Neural cell (in vitro differentiated cells): ENCODE data around the gene NOP10. TPM values are rescaled to one million over a fixed set of nuclear protein-coding genes. Genes with fewer than 3 reads are reported as not detected.

Experiments used
- H2AFZ ChIP-seq: fragments of 200-600, 300-800 bp; sonication (generic), shearing (Covaris generic); 2 replicates; pipeline ENCODE4 v1.6.0; 2014; ENCODE audit warnings: low read depth, mild to moderate bottlenecking, antibody characterized with exemption, low read length, moderate library complexity
- H3F3A ChIP-seq: fragments of 200-600 bp; shearing (Covaris generic); 2 replicates; pipeline ENCODE4 v1.6.1; 2016; ENCODE audit warnings: mild to moderate bottlenecking, moderate library complexity, mixed read lengths, antibody characterized with exemption, low read length; ENCODE audit not compliant: insufficient read depth, poor library complexity, severe bottlenecking
- H3K27ac ChIP-seq: fragments of 200-600, 300-800 bp; sonication (generic), shearing (Covaris generic); 2 replicates; pipeline ENCODE4 v1.5.1; 2014; ENCODE audit warnings: mild to moderate bottlenecking, low read length, moderate library complexity
- H3K27me3 ChIP-seq: fragments of 300-800, 200-600 bp; sonication (generic), shearing (Covaris generic); 2 replicates; pipeline ENCODE4 v1.6.0; 2014; ENCODE audit warnings: mild to moderate bottlenecking, low read depth, low read length, moderate library complexity; ENCODE audit not compliant: insufficient read depth
- H3K36me3 ChIP-seq: fragments of 300-800, 200-600 bp; sonication (generic), shearing (Covaris generic); 2 replicates; pipeline ENCODE4 v1.5.1; 2014; ENCODE audit warnings: mild to moderate bottlenecking, antibody characterized with exemption, low read length, moderate library complexity; ENCODE audit not compliant: insufficient read depth
- H3K4me2 ChIP-seq: fragments of 300-800, 200-600 bp; sonication (generic), shearing (Covaris generic); 2 replicates; pipeline ENCODE4 v1.6.0; 2014; ENCODE audit warnings: mild to moderate bottlenecking, low read length
- H3K4me3 ChIP-seq: fragments of 300-800, 200-600 bp; sonication (generic), shearing (Covaris generic); 2 replicates; pipeline ENCODE4 v1.5.1; 2014; ENCODE audit warnings: mild to moderate bottlenecking, low read length, moderate library complexity
- H3K79me2 ChIP-seq: fragments of 200-600 bp; shearing (Covaris generic); replicated peaks from 2 replicates; pipeline ENCODE4 v1.6.0; 2014; ENCODE audit warnings: mild to moderate bottlenecking, low read length, moderate library complexity; ENCODE audit not compliant: insufficient read depth
- H3K9ac ChIP-seq: fragments of 300-800, 200-600 bp; sonication (generic), shearing (Covaris generic); 2 replicates; pipeline ENCODE4 v1.6.1; 2016; ENCODE audit warnings: mild to moderate bottlenecking, low read length, mixed read lengths
- H3K9me2 ChIP-seq: fragments of 200-600 bp; shearing (Covaris generic); 2 replicates; pipeline ENCODE4 v1.6.1; 2016; ENCODE audit warnings: mild to moderate bottlenecking, low read length, mixed read lengths; ENCODE audit not compliant: insufficient read depth
- H3K9me3 ChIP-seq: fragments of 200-600, 300-800 bp; sonication (generic), shearing (Covaris generic); 2 replicates; pipeline ENCODE4 v1.6.1; 2016; ENCODE audit warnings: mild to moderate bottlenecking, mixed run types, low read length, moderate library complexity, mixed read lengths
- H4K20me1 ChIP-seq: fragments of 200-600 bp; shearing (Covaris generic); 2 replicates; pipeline ENCODE4 v1.6.1; 2016; ENCODE audit warnings: mild to moderate bottlenecking, mixed run types; ENCODE audit not compliant: insufficient read depth
- EP300 ChIP-seq: fragments of 450-650 bp; conservative IDR thresholded peaks from 2 replicates; pipeline ENCODE4 v1.6.1; 2014; ENCODE audit warnings: antibody characterized with exemption, mild to moderate bottlenecking, moderate library complexity; ENCODE audit not compliant: poor library complexity, severe bottlenecking
- EZH2 ChIP-seq: fragments of 200-600, 300-800 bp; shearing (Covaris generic), sonication (generic); IDR thresholded peaks from 2 replicates; pipeline ENCODE4 v1.6.1; 2014; ENCODE audit warnings: antibody characterized with exemption, low read length, borderline replicate concordance, mild to moderate bottlenecking; ENCODE audit not compliant: insufficient read depth, poor library complexity, severe bottlenecking
- MXI1 ChIP-seq: fragments of 450-650 bp; conservative IDR thresholded peaks from 2 replicates; pipeline ENCODE4 v1.6.1; 2014; ENCODE audit warnings: antibody characterized with exemption, mild to moderate bottlenecking; ENCODE audit not compliant: poor library complexity, severe bottlenecking
- POLR2AphosphoS5 ChIP-seq: IDR thresholded peaks from 2 replicates; pipeline ENCODE4 v1.6.1; 2012
- RAD21 ChIP-seq: fragments of 450-650 bp; conservative IDR thresholded peaks from 2 replicates; pipeline ENCODE4 v1.6.1; 2014; ENCODE audit warnings: antibody characterized with exemption, mild to moderate bottlenecking, moderate library complexity
- SMC3 ChIP-seq: fragments of 450-650 bp; conservative IDR thresholded peaks from 2 replicates; pipeline ENCODE4 v1.6.1; 2014; ENCODE audit warnings: antibody characterized with exemption, mild to moderate bottlenecking, moderate library complexity; ENCODE audit not compliant: poor library complexity
- TAF1 ChIP-seq: IDR thresholded peaks from 2 replicates; pipeline ENCODE4 v1.6.1; 2012; ENCODE audit warnings: low read depth
- polyA plus RNA-seq: library from polyadenylated mRNA; depleted of rRNA; stranded (reverse); fragments of >200 nt; gene quantifications from 2 replicates; pipeline ENCODE4 v1.2.3, GENCODE V29; 2014
- TF ChIP-seq, protein P1 (sequence below): fragments of 450-650 bp; IDR thresholded peaks from 2 replicates; pipeline ENCODE4 v1.5.1; 2014; ENCODE audit warnings: antibody characterized with exemption, mild to moderate bottlenecking, moderate library complexity; ENCODE audit not compliant: poor library complexity, severe bottlenecking
- TF ChIP-seq, protein P2 (sequence below): IDR thresholded peaks from 2 replicates; pipeline ENCODE4 v1.6.1; 2012; ENCODE audit warnings: borderline replicate concordance

NOP10 gene
- polyA plus RNA-seq, 1 donor from 2014 or later, result 263 TPM

- Histone ChIP-seq H3K27ac (no peak overlapping the region), H3K36me3 (no peaks in the 10 kb centered on the region), H3K27me3 (no peaks in the 10 kb centered on the region), H4K20me1 (no peaks in the 10 kb centered on the region), H3K9me3 (peaks cover 3% of the 10 kb centered on the region), H3K9me2 (no peaks in the 10 kb centered on the region), H3F3A (no peaks in the 10 kb centered on the region), H3K4me2 (no peak overlapping the region), H3K4me3 (no peak overlapping the region), H3K9ac (no peak overlapping the region), H2AFZ (no peak overlapping the region), H3K79me2 (no peaks in the 10 kb centered on the region)
- TF ChIP-seq POLR2AphosphoS5 (no peak), MXI1 (no peak), EP300 (no peak), RAD21 (no peak), SMC3 (no peak), TAF1 (no peak), EZH2 (no peak)
- TF ChIP-seq, protein P1, sequence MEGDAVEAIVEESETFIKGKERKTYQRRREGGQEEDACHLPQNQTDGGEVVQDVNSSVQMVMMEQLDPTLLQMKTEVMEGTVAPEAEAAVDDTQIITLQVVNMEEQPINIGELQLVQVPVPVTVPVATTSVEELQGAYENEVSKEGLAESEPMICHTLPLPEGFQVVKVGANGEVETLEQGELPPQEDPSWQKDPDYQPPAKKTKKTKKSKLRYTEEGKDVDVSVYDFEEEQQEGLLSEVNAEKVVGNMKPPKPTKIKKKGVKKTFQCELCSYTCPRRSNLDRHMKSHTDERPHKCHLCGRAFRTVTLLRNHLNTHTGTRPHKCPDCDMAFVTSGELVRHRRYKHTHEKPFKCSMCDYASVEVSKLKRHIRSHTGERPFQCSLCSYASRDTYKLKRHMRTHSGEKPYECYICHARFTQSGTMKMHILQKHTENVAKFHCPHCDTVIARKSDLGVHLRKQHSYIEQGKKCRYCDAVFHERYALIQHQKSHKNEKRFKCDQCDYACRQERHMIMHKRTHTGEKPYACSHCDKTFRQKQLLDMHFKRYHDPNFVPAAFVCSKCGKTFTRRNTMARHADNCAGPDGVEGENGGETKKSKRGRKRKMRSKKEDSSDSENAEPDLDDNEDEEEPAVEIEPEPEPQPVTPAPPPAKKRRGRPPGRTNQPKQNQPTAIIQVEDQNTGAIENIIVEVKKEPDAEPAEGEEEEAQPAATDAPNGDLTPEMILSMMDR, result no peak
- TF ChIP-seq, protein P2, sequence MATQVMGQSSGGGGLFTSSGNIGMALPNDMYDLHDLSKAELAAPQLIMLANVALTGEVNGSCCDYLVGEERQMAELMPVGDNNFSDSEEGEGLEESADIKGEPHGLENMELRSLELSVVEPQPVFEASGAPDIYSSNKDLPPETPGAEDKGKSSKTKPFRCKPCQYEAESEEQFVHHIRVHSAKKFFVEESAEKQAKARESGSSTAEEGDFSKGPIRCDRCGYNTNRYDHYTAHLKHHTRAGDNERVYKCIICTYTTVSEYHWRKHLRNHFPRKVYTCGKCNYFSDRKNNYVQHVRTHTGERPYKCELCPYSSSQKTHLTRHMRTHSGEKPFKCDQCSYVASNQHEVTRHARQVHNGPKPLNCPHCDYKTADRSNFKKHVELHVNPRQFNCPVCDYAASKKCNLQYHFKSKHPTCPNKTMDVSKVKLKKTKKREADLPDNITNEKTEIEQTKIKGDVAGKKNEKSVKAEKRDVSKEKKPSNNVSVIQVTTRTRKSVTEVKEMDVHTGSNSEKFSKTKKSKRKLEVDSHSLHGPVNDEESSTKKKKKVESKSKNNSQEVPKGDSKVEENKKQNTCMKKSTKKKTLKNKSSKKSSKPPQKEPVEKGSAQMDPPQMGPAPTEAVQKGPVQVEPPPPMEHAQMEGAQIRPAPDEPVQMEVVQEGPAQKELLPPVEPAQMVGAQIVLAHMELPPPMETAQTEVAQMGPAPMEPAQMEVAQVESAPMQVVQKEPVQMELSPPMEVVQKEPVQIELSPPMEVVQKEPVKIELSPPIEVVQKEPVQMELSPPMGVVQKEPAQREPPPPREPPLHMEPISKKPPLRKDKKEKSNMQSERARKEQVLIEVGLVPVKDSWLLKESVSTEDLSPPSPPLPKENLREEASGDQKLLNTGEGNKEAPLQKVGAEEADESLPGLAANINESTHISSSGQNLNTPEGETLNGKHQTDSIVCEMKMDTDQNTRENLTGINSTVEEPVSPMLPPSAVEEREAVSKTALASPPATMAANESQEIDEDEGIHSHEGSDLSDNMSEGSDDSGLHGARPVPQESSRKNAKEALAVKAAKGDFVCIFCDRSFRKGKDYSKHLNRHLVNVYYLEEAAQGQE, result no peak
Observed at GRCh38 chr15:34324933-34325332, 18.0 kb downstream of the NOP10 start.

DNA sequence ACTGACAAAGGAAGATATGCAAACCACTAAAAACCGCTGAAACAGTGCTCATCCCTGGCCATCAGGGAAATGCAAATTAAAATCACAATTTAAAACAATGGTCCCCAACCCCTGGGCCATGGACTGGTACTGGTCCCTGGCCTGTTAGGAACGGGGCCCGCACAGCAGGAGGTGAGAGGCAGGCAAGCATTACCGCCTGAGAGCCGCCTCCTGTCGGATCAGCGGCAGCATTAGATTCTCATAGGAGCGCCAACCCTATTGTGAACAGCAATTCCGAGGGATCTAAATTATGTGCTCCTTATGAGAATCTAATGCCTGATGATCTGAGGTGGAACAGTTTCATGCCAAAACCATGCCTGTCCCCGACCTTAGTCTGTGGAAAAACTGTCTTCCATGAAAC is 19.7 kb downstream of the NOP10 start:
- no peaks in the 10 kb centered on the region for H3K36me3 ChIP-seq
- no peaks in the 10 kb centered on the region for H3K27me3 ChIP-seq
- no peaks in the 10 kb centered on the region for H3F3A ChIP-seq
- no peak overlapping the region for H2AFZ ChIP-seq
- TF ChIP-seq EP300, result no peak
- no peak for TF ChIP-seq TAF1
- no peak for TF ChIP-seq POLR2AphosphoS5
- TF ChIP-seq RAD21, result no peak
- TF ChIP-seq, protein P2, result no peak
- no peak for TF ChIP-seq EZH2
- TF ChIP-seq, protein P1, result no peak
- TF ChIP-seq SMC3, result no peak
- no peak for TF ChIP-seq MXI1
- H3K9ac ChIP-seq, result no peak overlapping the region
- no peak overlapping the region for H3K4me3 ChIP-seq
- H3K27ac ChIP-seq, result no peak overlapping the region
- H3K9me3 ChIP-seq, result peaks cover 3% of the 10 kb centered on the region
- no peaks in the 10 kb centered on the region for H4K20me1 ChIP-seq
- no peaks in the 10 kb centered on the region for H3K9me2 ChIP-seq
- no peaks in the 10 kb centered on the region for H3K79me2 ChIP-seq
- H3K4me2 ChIP-seq, result no peak overlapping the region
